Measurements from ENCODE around the gene ZNF213.

ZNF213 gene

DNA sequence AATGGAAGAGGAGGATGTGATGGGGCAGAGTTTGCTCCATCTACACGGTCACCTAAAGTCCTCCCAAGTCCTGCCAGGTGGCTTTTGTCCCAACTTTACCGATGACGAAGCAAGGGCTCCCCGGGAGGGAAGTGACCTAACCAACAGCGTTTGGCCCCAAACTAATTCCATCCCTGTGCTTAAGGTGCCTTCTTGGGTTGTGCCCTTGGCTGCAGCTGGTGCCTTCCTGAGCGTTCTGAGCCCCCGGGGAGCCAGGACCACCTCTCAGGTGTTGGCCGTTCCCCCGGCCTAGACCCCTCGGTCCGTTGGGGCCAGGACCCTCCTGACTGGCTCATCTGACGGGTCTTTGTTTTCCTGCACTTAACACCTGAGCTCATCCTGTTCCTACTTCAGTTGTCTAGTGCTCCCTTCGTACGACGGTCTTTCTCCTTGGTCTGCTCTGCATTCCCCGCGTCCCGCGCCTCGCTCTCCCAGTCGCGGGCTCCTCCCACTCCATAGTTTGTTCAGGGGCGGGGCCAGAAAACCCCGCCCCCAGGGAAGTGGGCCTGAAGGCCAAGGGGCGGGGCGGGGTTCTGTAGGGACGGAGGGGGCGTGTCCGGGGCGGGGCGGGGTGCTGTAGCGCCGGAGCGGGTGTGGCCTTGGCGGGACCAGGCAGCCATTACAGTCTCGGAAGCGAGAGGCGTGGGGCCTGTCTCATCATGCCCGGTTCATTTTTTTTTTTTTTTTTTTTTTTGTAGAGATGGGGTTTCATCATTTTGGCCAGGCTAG is 34.9 kb upstream of the ZNF213 start:
- Histone ChIP-seq H3K9me3 (ENCODE audit: low read length) (no peaks in the 10 kb centered on the region), H4K20me1 (ENCODE audit: insufficient read depth, low read length) (no peaks in the 10 kb centered on the region), H3K27ac (ENCODE audit: low read depth, low read length, poor library complexity, severe bottlenecking) (no peak overlapping the region), H3K4me1 (ENCODE audit: insufficient read depth, low read length, severe bottlenecking) (peaks cover 25% of the 10 kb centered on the region), H3K27me3 (ENCODE audit: insufficient read depth, low read length) (no peaks in the 10 kb centered on the region), H3K9me2 (ENCODE audit: low read depth, low read length) (no peaks in the 10 kb centered on the region), H3F3A (ENCODE audit: insufficient read depth, low read length) (peaks cover 6% of the 10 kb centered on the region; the same call in 1 of the 2 replicates), H3K4me3 (ENCODE audit: low read depth, low read length, poor library complexity, severe bottlenecking) (peak overlapping the region; percentile 41), H3K9ac (ENCODE audit: low read length) (no peak overlapping the region), H2AFZ (ENCODE audit: low read length) (no peak overlapping the region), H3K4me2 (ENCODE audit: low read length) (peak overlapping the region; percentile 56), H3K36me3 (ENCODE audit: insufficient read depth, low read length) (no peaks in the 10 kb centered on the region), H3K79me2 (ENCODE audit: insufficient read depth, low read length) (no peaks in the 10 kb centered on the region)
- TF ChIP-seq, protein P1, sequence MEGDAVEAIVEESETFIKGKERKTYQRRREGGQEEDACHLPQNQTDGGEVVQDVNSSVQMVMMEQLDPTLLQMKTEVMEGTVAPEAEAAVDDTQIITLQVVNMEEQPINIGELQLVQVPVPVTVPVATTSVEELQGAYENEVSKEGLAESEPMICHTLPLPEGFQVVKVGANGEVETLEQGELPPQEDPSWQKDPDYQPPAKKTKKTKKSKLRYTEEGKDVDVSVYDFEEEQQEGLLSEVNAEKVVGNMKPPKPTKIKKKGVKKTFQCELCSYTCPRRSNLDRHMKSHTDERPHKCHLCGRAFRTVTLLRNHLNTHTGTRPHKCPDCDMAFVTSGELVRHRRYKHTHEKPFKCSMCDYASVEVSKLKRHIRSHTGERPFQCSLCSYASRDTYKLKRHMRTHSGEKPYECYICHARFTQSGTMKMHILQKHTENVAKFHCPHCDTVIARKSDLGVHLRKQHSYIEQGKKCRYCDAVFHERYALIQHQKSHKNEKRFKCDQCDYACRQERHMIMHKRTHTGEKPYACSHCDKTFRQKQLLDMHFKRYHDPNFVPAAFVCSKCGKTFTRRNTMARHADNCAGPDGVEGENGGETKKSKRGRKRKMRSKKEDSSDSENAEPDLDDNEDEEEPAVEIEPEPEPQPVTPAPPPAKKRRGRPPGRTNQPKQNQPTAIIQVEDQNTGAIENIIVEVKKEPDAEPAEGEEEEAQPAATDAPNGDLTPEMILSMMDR (IDR thresholded peaks at IDR 0.05; ENCODE audit: low read length) = no peak
- TF ChIP-seq EZH2 (IDR thresholded peaks at IDR 0.05; ENCODE audit: borderline replicate concordance, low read length) = no peak

DNA sequence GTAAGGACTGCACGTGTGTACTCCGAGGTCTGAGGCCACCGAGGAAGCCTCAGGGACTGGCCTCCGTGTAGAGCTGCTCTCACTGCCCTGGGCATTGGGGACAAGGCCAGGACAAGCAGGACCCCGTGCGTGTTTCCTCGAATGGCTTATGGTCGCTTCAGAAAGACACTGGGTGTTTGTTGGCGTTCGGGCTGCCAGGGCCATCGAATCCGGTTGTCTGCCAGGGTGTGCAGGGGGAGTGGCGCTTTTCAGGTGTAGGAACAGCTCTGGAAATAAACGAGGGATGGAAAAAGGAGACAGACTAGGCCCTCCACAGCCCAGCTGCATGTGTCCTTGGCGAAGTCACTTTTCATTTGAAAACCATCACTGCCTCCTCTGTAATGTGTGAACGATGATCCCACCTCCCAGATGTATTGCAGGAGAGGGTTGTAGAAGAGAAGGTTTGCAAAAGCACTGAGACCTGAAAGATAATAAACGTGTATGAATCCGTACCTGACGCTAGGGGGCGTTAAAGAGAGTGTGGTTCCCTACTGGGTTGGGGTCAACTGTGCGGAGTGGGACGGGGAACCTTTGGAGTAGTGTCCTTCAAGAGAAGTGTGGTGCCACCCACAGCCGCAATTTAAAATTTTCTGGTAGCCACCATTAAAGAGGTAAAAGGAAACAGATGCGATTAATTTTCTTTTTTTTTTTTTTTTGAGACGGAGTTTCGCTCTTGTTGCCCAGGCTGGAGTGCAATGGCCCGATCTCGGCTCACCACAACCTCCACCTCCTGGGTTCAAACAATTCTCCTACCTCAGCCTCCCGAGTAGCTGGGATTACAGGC is 33.6 kb upstream of the ZNF213 start:
- no peaks in the 10 kb centered on the region for H3K79me2 ChIP-seq (ENCODE audit: insufficient read depth, low read length)
- peak overlapping the region; percentile 33 for H3K4me3 ChIP-seq (ENCODE audit: low read depth, low read length, poor library complexity, severe bottlenecking)
- H3F3A ChIP-seq (ENCODE audit: insufficient read depth, low read length) = peaks cover 6% of the 10 kb centered on the region; the same call in 1 of the 2 replicates
- no peak overlapping the region for H3K9ac ChIP-seq (ENCODE audit: low read length)
- H3K9me3 ChIP-seq (ENCODE audit: low read length) = no peaks in the 10 kb centered on the region
- peak overlapping the region; percentile 58 for H3K27ac ChIP-seq (ENCODE audit: low read depth, low read length, poor library complexity, severe bottlenecking)
- H3K9me2 ChIP-seq (ENCODE audit: low read depth, low read length) = no peaks in the 10 kb centered on the region
- no peak for TF ChIP-seq EZH2 (IDR thresholded peaks at IDR 0.05; ENCODE audit: borderline replicate concordance, low read length)
- TF ChIP-seq, protein P1 (IDR thresholded peaks at IDR 0.05; ENCODE audit: low read length) = peak; percentile 75
- H3K36me3 ChIP-seq (ENCODE audit: insufficient read depth, low read length) = no peaks in the 10 kb centered on the region
- peaks cover 33% of the 10 kb centered on the region for H3K4me1 ChIP-seq (ENCODE audit: insufficient read depth, low read length, severe bottlenecking)
- H3K27me3 ChIP-seq (ENCODE audit: insufficient read depth, low read length) = no peaks in the 10 kb centered on the region
- no peak overlapping the region for H2AFZ ChIP-seq (ENCODE audit: low read length)
- H3K4me2 ChIP-seq (ENCODE audit: low read length) = peak overlapping the region; percentile 47
- H4K20me1 ChIP-seq (ENCODE audit: insufficient read depth, low read length) = no peaks in the 10 kb centered on the region

DNA sequence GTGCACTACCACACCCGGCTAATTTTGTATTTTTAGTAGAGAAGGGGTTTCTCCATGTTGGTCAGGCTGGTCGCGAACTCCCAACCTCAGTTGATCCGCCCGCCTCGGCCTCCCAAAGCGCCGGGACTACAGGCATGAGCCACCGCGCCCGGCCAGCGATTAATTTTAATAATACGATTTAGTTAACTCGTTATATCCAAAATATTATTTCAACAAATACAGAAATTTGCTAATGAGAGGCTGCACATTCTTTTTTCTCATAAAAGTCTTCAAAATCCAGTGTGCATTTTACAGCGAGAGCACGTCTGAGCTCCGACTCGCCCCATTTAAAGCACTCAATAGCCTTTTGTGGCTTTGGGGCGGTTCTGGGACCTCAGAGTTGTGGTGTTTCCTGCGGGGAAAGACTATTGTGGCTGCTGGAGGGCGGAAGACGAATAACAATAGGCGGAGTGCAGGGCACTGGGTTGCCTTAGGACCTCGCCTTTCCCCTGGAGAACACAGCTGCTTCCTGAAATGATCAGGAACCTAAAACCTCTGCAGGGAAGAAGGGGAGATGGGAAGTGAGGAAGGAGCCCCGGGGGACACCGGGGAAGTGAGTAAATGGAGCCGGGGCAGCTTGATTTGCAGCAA is 32.9 kb upstream of the ZNF213 start:
- no peaks in the 10 kb centered on the region for H3K79me2 ChIP-seq (ENCODE audit: insufficient read depth, low read length)
- peaks cover 37% of the 10 kb centered on the region for H3K4me1 ChIP-seq (ENCODE audit: insufficient read depth, low read length, severe bottlenecking)
- no peaks in the 10 kb centered on the region for H4K20me1 ChIP-seq (ENCODE audit: insufficient read depth, low read length)
- H3F3A ChIP-seq (ENCODE audit: insufficient read depth, low read length) = peaks cover 6% of the 10 kb centered on the region; the same call in 1 of the 2 replicates
- H3K9me3 ChIP-seq (ENCODE audit: low read length) = no peaks in the 10 kb centered on the region
- no peak overlapping the region for H3K4me3 ChIP-seq (ENCODE audit: low read depth, low read length, poor library complexity, severe bottlenecking)
- H3K9me2 ChIP-seq (ENCODE audit: low read depth, low read length) = no peaks in the 10 kb centered on the region
- no peak overlapping the region for H3K9ac ChIP-seq (ENCODE audit: low read length)
- no peaks in the 10 kb centered on the region for H3K27me3 ChIP-seq (ENCODE audit: insufficient read depth, low read length)
- TF ChIP-seq, protein P1 (IDR thresholded peaks at IDR 0.05; ENCODE audit: low read length) = no peak
- no peak for TF ChIP-seq EZH2 (IDR thresholded peaks at IDR 0.05; ENCODE audit: borderline replicate concordance, low read length)
- peak overlapping the region; percentile 44 for H2AFZ ChIP-seq (ENCODE audit: low read length)
- H3K36me3 ChIP-seq (ENCODE audit: insufficient read depth, low read length) = no peaks in the 10 kb centered on the region
- H3K27ac ChIP-seq (ENCODE audit: low read depth, low read length, poor library complexity, severe bottlenecking) = peak overlapping the region; percentile 58
- H3K4me2 ChIP-seq (ENCODE audit: low read length) = peak overlapping the region; percentile 47

Data from OCI-LY1 (cell line).